Ovary (tissue), 3 donors: ENCODE data around the gene RETSAT.
"Not testable (repeated sequence)": the region's sequence is repeated elsewhere in the genome, so short reads cannot be mapped to it uniquely, and the experiment has no call there.

ENCODE experiments used
- CTCF ChIP-seq, 3 donors: fragments of 450-650 bp in 2 of 3; fragments of 200-600 bp in 1 of 3; IDR thresholded peaks; one replicate each; pipeline versions ENCODE4 v1.5.1 to v1.8.0; 2016 to 2022; ENCODE audit warnings: antibody characterized with exemption in 3 of 3, mild to moderate bottlenecking in 1 of 3
- POLR2A ChIP-seq: fragments of 450-650 bp; IDR thresholded peaks from one replicate; pipeline ENCODE4 v1.6.1; 2017; ENCODE audit warnings: antibody characterized with exemption, mild to moderate bottlenecking, moderate library complexity
- donor health status: DM: no; HTN: no; CAD: no.

DNA sequence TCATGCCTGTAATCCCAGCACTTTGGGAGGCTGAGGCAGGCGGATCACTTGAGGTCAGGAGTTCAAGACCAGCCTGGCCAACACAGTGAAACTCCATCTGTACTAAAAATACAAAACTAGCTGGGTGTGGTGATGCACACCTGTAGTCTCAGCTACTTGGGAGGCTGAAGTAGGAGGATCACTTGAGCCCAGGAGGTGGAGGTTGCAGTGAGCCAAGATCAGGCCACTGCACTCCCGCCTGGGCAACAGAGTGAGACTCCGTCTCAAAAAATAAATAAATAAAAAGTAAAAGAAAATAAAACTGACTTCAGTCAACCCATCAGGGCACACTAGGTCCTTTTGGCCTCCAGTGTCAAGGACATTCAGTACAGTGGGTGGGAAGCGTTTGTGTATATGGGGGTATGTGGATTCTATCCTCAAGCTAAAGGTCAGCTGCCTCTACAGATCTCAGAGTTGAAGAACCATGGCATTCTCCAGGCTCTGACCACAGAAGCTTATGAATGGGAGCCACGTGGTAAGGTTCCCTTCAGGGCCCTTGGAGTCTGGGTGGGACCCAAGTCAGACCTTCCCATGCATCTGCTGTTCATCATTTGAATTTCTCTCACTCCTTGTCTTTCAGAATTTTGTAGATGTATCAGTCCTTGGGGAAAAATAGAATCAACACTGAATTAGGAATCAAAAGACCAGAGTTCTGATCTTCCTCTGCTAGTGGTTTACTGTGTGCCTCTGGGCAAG lies 8.5 kb upstream of the RETSAT start:
- not testable (repeated sequence) for TF ChIP-seq CTCF (IDR thresholded peaks at IDR 0.05); POLR2A
